CD8-positive, alpha-beta memory T cell (primary cell): Measurements from ENCODE around the gene CDH8. TPM values are rescaled to one million over a fixed set of nuclear protein-coding genes. Genes with fewer than 3 reads are reported as not detected.

Source experiments
- CTCF ChIA-PET: fragments of 350-600 bp; sonication (Branson Sonifier 250); formaldehyde crosslinking; loops from one replicate; lab custom pipeline; 2021; ENCODE audit warnings: antibody characterized with exemption; lab: Charles Lee
- POLR2A ChIA-PET: fragments of 350-600 bp; sonication (Branson Sonifier 250); formaldehyde crosslinking; loops from one replicate; lab custom pipeline; 2021; ENCODE audit warnings: antibody characterized with exemption; lab: Charles Lee
- DNase-seq, 5 donors: peaks; one replicate each; pipeline versions ENCODE4 v3.0.0 to v3.0.0-alpha.2; 2020 to 2022; ENCODE audit warnings: mixed read lengths in 1 of 5
- H3K27ac ChIP-seq: one replicate; pipeline ENCODE4 v1.7.0; 2013; ENCODE audit warnings: low read depth, mild to moderate bottlenecking, low read length, moderate library complexity
- H3K27me3 ChIP-seq: 2 replicates; pipeline ENCODE4 v1.7.0; 2013; ENCODE audit warnings: low read length, mild to moderate bottlenecking; ENCODE audit not compliant: insufficient read depth, poor library complexity, severe bottlenecking
- H3K36me3 ChIP-seq: 2 replicates; pipeline ENCODE4 v1.7.0; 2013; ENCODE audit warnings: mild to moderate bottlenecking, low read length, moderate library complexity; ENCODE audit not compliant: insufficient read depth
- H3K4me1 ChIP-seq: 2 replicates; pipeline ENCODE4 v1.7.0; 2013; ENCODE audit warnings: mild to moderate bottlenecking, low read length, moderate library complexity; ENCODE audit not compliant: insufficient read depth
- H3K4me3 ChIP-seq: 2 replicates; pipeline ENCODE4 v1.7.0; 2013; ENCODE audit warnings: mild to moderate bottlenecking, low read length
- H3K9me3 ChIP-seq: 2 replicates; pipeline ENCODE4 v1.7.0; 2013; ENCODE audit warnings: mild to moderate bottlenecking, low read length
- H3K27ac Mint-ChIP-seq, 8 donors: one replicate each; pipeline ENCODE4 v1.8.0; 2020 to 2021; ENCODE audit warnings: mixed read lengths in 8 of 8, mild to moderate bottlenecking in 6 of 8, inconsistent platforms in 3 of 8, moderate library complexity in 3 of 8
- H3K27me3 Mint-ChIP-seq, 2 donors: one replicate each; pipeline ENCODE4 v1.8.0; 2020 to 2021; ENCODE audit warnings: mixed read lengths in 2 of 2, mild to moderate bottlenecking in 1 of 2, moderate library complexity in 1 of 2
- H3K36me3 Mint-ChIP-seq, 3 donors: one replicate each; pipeline ENCODE4 v1.8.0; 2020 to 2021; ENCODE audit warnings: mixed read lengths in 3 of 3, inconsistent platforms in 1 of 3, mild to moderate bottlenecking in 1 of 3
- H3K4me1 Mint-ChIP-seq, 3 donors: one replicate each; pipeline ENCODE4 v1.8.0; 2020 to 2021; ENCODE audit warnings: mixed read lengths in 3 of 3, inconsistent platforms in 1 of 3, mild to moderate bottlenecking in 1 of 3
- H3K4me3 Mint-ChIP-seq, 7 donors: one replicate each; pipeline ENCODE4 v1.8.0; 2020 to 2021; ENCODE audit warnings: mixed read lengths in 7 of 7, mild to moderate bottlenecking in 6 of 7, moderate library complexity in 4 of 7, inconsistent platforms in 2 of 7
- H3K9me3 Mint-ChIP-seq, 5 donors: one replicate each; pipeline ENCODE4 v1.8.0; 2020 to 2022; ENCODE audit warnings: mixed read lengths in 5 of 5, mild to moderate bottlenecking in 3 of 5, moderate library complexity in 2 of 5, inconsistent platforms in 1 of 5
- polyA plus RNA-seq: library from polyadenylated mRNA; unstranded; fragments of 300-500 nt; fragmentation: Illumina TruSeq; gene quantifications from one replicate; pipeline ENCODE4 v1.2.3, GENCODE V29; 2021
- total RNA-seq, 2 experiments: library from RNA; stranded (reverse); gene quantifications; one replicate each; pipeline ENCODE4 v1.2.3, GENCODE V29; 2021

CDH8 gene
- not detected for total RNA-seq
- polyA plus RNA-seq = not detected

- Histone ChIP-seq H3K4me3 (no peak within 1 kb of the TSS), H3K27ac (no peak within 1 kb of the TSS), H3K36me3 (no peaks in the 10 kb centered on the region), H3K4me1 (no peaks in the 10 kb centered on the region), H3K27me3 (no peaks in the 10 kb centered on the region), H3K9me3 (no peaks in the 10 kb centered on the region)
- no peak for DNase-seq
- H3K36me3 Mint-ChIP-seq = peaks cover 0 to 3% (median 0%) of the 10 kb centered on the region in 3 donors
- H3K9me3 Mint-ChIP-seq = peaks cover 12 to 35% (median 22%) of the 10 kb centered on the region in 5 donors
- no peaks in the 10 kb centered on the region for H3K4me1 Mint-ChIP-seq
- POLR2A ChIA-PET = no interaction called here
- no peak within 1 kb of the TSS for H3K4me3 Mint-ChIP-seq
- peaks cover 4 to 5% of the 10 kb centered on the region in 2 donors for H3K27me3 Mint-ChIP-seq
- H3K27ac Mint-ChIP-seq = no peak within 1 kb of the TSS
- CTCF ChIA-PET = no interaction called here
These were observed at the start of gene CDH8 for GRCh38 chr16:62036101-62036801. CDH8 (minus strand) TSS chr16:62036438; CDS start chr16:62021403, 15,035 bp downstream.

GRCh38 chr16:62079236-62079635, 43.0 kb upstream of the CDH8 start:
- CTCF ChIA-PET = no interaction called here
- POLR2A ChIA-PET = no interaction called here
- peaks cover 15 to 60% (median 20%) of the 10 kb centered on the region in 5 donors for H3K9me3 Mint-ChIP-seq
- no peak overlapping the region for H3K27ac ChIP-seq
- no peak overlapping the region for H3K4me3 Mint-ChIP-seq
- no peaks in the 10 kb centered on the region for H3K27me3 ChIP-seq
- peaks cover 5% of the 10 kb centered on the region for H3K9me3 ChIP-seq
- no peaks in the 10 kb centered on the region for H3K36me3 ChIP-seq
- no peak for DNase-seq
- no peak overlapping the region for H3K27ac Mint-ChIP-seq
- H3K4me1 Mint-ChIP-seq = no peaks in the 10 kb centered on the region
- no peaks in the 10 kb centered on the region for H3K4me1 ChIP-seq
- no peak overlapping the region for H3K4me3 ChIP-seq
- no peaks in the 10 kb centered on the region for H3K36me3 Mint-ChIP-seq
- H3K27me3 Mint-ChIP-seq = no peaks in the 10 kb centered on the region

- H3K4me1 ChIP-seq = no peaks in the 10 kb centered on the region
- no peak for DNase-seq
- H3K36me3 Mint-ChIP-seq = no peaks in the 10 kb centered on the region
- H3K36me3 ChIP-seq = no peaks in the 10 kb centered on the region
- H3K4me3 ChIP-seq = no peak overlapping the region
- H3K27me3 ChIP-seq = no peaks in the 10 kb centered on the region
- H3K27ac Mint-ChIP-seq = no peak overlapping the region
- POLR2A ChIA-PET = no interaction called here
- no peaks in the 10 kb centered on the region for H3K4me1 Mint-ChIP-seq
- peaks cover 15 to 55% (median 25%) of the 10 kb centered on the region in 5 donors for H3K9me3 Mint-ChIP-seq
- H3K27me3 Mint-ChIP-seq = no peaks in the 10 kb centered on the region
- H3K27ac ChIP-seq = no peak overlapping the region
- H3K9me3 ChIP-seq = peaks cover 5% of the 10 kb centered on the region
- H3K4me3 Mint-ChIP-seq = no peak overlapping the region
- CTCF ChIA-PET = no interaction called here
These were observed 41.8 kb upstream of the CDH8 start for GRCh38 chr16:62077998-62078397.

- H3K4me3 ChIP-seq = no peak overlapping the region
- peaks cover 14 to 48% (median 29%) of the 10 kb centered on the region in 5 donors for H3K9me3 Mint-ChIP-seq
- DNase-seq = no peak
- no peaks in the 10 kb centered on the region for H3K27me3 ChIP-seq
- ChIA-PET CTCF (no interaction called here), POLR2A (no interaction called here)
- H3K4me3 Mint-ChIP-seq = no peak overlapping the region
- H3K36me3 ChIP-seq = no peaks in the 10 kb centered on the region
- H3K27ac Mint-ChIP-seq = no peak overlapping the region
- H3K4me1 ChIP-seq = no peaks in the 10 kb centered on the region
- H3K9me3 ChIP-seq = peaks cover 5% of the 10 kb centered on the region
- H3K27me3 Mint-ChIP-seq = peaks cover 0 to 2% of the 10 kb centered on the region in 2 donors
- no peaks in the 10 kb centered on the region for H3K36me3 Mint-ChIP-seq
- H3K4me1 Mint-ChIP-seq = no peaks in the 10 kb centered on the region
- H3K27ac ChIP-seq = no peak overlapping the region
These were observed 40.6 kb upstream of the CDH8 start for GRCh38 chr16:62076886-62077285.

GRCh38 chr16:62068747-62069146, 32.5 kb upstream of the CDH8 start:
- DNase-seq = no peak
- Mint-ChIP-seq H3K4me3 (no peak overlapping the region), H3K36me3 (no peaks in the 10 kb centered on the region), H3K27me3 (peaks cover 0 to 2% of the 10 kb centered on the region in 2 donors), H3K27ac (no peak overlapping the region), H3K9me3 (peaks cover 4 to 39% (median 21%) of the 10 kb centered on the region in 5 donors), H3K4me1 (no peaks in the 10 kb centered on the region)
- Histone ChIP-seq H3K9me3 (no peaks in the 10 kb centered on the region), H3K27me3 (no peaks in the 10 kb centered on the region), H3K4me1 (no peaks in the 10 kb centered on the region), H3K4me3 (no peak overlapping the region), H3K27ac (no peak overlapping the region), H3K36me3 (no peaks in the 10 kb centered on the region)
- CTCF ChIA-PET = no interaction called here
- POLR2A ChIA-PET = no interaction called here

GRCh38 chr16:62067981-62068380, 31.7 kb upstream of the CDH8 start:
- H3K27me3 Mint-ChIP-seq = peaks cover 0 to 2% of the 10 kb centered on the region in 2 donors

GRCh38 chr16:62067182-62067581, 30.9 kb upstream of the CDH8 start:
- no peaks in the 10 kb centered on the region for H3K36me3 ChIP-seq
- ChIA-PET CTCF (no interaction called here), POLR2A (no interaction called here)
- Mint-ChIP-seq H3K9me3 (peaks cover 10 to 44% (median 17%) of the 10 kb centered on the region in 5 donors), H3K36me3 (no peaks in the 10 kb centered on the region), H3K27me3 (no peaks in the 10 kb centered on the region), H3K4me1 (no peaks in the 10 kb centered on the region), H3K27ac (no peak overlapping the region), H3K4me3 (no peak overlapping the region)
- DNase-seq = no peak
- H3K4me3 ChIP-seq = no peak overlapping the region
- no peaks in the 10 kb centered on the region for H3K9me3 ChIP-seq
- no peak overlapping the region for H3K27ac ChIP-seq
- no peaks in the 10 kb centered on the region for H3K27me3 ChIP-seq
- no peaks in the 10 kb centered on the region for H3K4me1 ChIP-seq

More at GRCh38 chr16:62067981-62068380, 31.7 kb upstream of the CDH8 start:
- Histone ChIP-seq H3K4me3 (no peak overlapping the region), H3K36me3 (no peaks in the 10 kb centered on the region), H3K4me1 (no peaks in the 10 kb centered on the region), H3K27ac (no peak overlapping the region), H3K27me3 (no peaks in the 10 kb centered on the region), H3K9me3 (no peaks in the 10 kb centered on the region)
- no peak for DNase-seq
- H3K27ac Mint-ChIP-seq = no peak overlapping the region
- H3K9me3 Mint-ChIP-seq = peaks cover 10 to 44% (median 19%) of the 10 kb centered on the region in 5 donors
- no peak overlapping the region for H3K4me3 Mint-ChIP-seq
- no peaks in the 10 kb centered on the region for H3K4me1 Mint-ChIP-seq
- CTCF ChIA-PET = no interaction called here
- POLR2A ChIA-PET = no interaction called here
- no peaks in the 10 kb centered on the region for H3K36me3 Mint-ChIP-seq

- ChIA-PET POLR2A (no interaction called here), CTCF (no interaction called here)
- no peaks in the 10 kb centered on the region for H3K4me1 Mint-ChIP-seq
- Histone ChIP-seq H3K9me3 (no peaks in the 10 kb centered on the region), H3K36me3 (no peaks in the 10 kb centered on the region), H3K4me3 (no peak overlapping the region), H3K27ac (no peak overlapping the region), H3K27me3 (no peaks in the 10 kb centered on the region), H3K4me1 (no peaks in the 10 kb centered on the region)
- H3K27me3 Mint-ChIP-seq = no peaks in the 10 kb centered on the region
- peaks cover 10 to 44% (median 17%) of the 10 kb centered on the region in 5 donors for H3K9me3 Mint-ChIP-seq
- DNase-seq = no peak
- no peaks in the 10 kb centered on the region for H3K36me3 Mint-ChIP-seq
- H3K4me3 Mint-ChIP-seq = no peak overlapping the region
- no peak overlapping the region for H3K27ac Mint-ChIP-seq
These were observed 30.5 kb upstream of the CDH8 start for GRCh38 chr16:62066747-62067146.
